Neural cell (in vitro differentiated cells): ENCODE results near the gene NEURL4.

Experiments used
- CTCF ChIP-seq: fragments of 450-650 bp; IDR thresholded peaks from 2 replicates; pipeline ENCODE4 v1.5.1; 2014; ENCODE audit warnings: antibody characterized with exemption, mild to moderate bottlenecking, moderate library complexity; ENCODE audit not compliant: poor library complexity, severe bottlenecking
- EP300 ChIP-seq: fragments of 450-650 bp; conservative IDR thresholded peaks from 2 replicates; pipeline ENCODE4 v1.6.1; 2014; ENCODE audit warnings: antibody characterized with exemption, mild to moderate bottlenecking, moderate library complexity; ENCODE audit not compliant: poor library complexity, severe bottlenecking
- EZH2 ChIP-seq: fragments of 200-600, 300-800 bp; shearing (Covaris generic), sonication (generic); IDR thresholded peaks from 2 replicates; pipeline ENCODE4 v1.6.1; 2014; ENCODE audit warnings: antibody characterized with exemption, low read length, borderline replicate concordance, mild to moderate bottlenecking; ENCODE audit not compliant: insufficient read depth, poor library complexity, severe bottlenecking
- MXI1 ChIP-seq: fragments of 450-650 bp; conservative IDR thresholded peaks from 2 replicates; pipeline ENCODE4 v1.6.1; 2014; ENCODE audit warnings: antibody characterized with exemption, mild to moderate bottlenecking; ENCODE audit not compliant: poor library complexity, severe bottlenecking
- SMC3 ChIP-seq: fragments of 450-650 bp; conservative IDR thresholded peaks from 2 replicates; pipeline ENCODE4 v1.6.1; 2014; ENCODE audit warnings: antibody characterized with exemption, mild to moderate bottlenecking, moderate library complexity; ENCODE audit not compliant: poor library complexity
- TAF1 ChIP-seq: IDR thresholded peaks from 2 replicates; pipeline ENCODE4 v1.6.1; 2012; ENCODE audit warnings: low read depth

- TF ChIP-seq TAF1 (no peak), CTCF (no peak), SMC3 (no peak), EZH2 (no peak), MXI1 (no peak), EP300 (no peak)
These were observed 25.9 kb upstream of the NEURL4 start, which contains the start of gene TMEM95 for GRCh38 chr17:7355053-7355452.
